ENCODE data around the gene ANO4.

Gene ANO4

DNA sequence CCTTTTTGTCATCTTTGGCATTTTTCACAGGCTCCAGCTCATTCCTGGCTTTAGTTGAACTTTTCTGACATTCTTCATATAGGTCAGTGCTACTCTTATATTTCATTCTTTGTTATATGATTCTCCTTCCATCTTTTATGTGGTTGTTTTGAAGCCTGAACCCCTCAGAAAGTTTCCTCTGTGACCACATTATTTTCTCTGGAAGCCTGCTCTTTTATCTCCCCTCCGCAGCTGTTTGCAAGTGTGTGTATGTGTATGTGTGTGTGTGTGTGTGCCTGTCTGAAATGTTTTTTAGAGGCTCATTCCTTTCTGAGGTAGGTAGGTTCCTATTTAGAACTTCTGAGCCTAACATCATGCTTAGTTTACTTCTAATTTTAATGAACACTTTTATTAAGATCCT lies 47.6 kb downstream of the ANO4 start:
- DNase-seq (ENCODE audit: low spot score in 2 of 2), result no peak
- H3K4me3 Mint-ChIP-seq, result no peak overlapping the region
- no peaks in the 10 kb centered on the region for H3K4me1 Mint-ChIP-seq
- H3K36me3 Mint-ChIP-seq, result no peaks in the 10 kb centered on the region
- H3K27ac Mint-ChIP-seq, result no peak overlapping the region
- H3K9me3 Mint-ChIP-seq, result peaks cover 13% of the 10 kb centered on the region
- no peak for ATAC-seq

- no peak for ATAC-seq
- H3K4me3 Mint-ChIP-seq, result no peak overlapping the region
- no peaks in the 10 kb centered on the region for H3K36me3 Mint-ChIP-seq
Observed at GRCh38 chr12:100843061-100843460, 48.5 kb downstream of the ANO4 start.

GRCh38 chr12:100845095-100845494 lies 50.5 kb downstream of the ANO4 start:
- Mint-ChIP-seq H3K9me3 (peaks cover 13% of the 10 kb centered on the region), H3K4me1 (no peaks in the 10 kb centered on the region), H3K4me3 (no peak overlapping the region), H3K27ac (no peak overlapping the region), H3K36me3 (no peaks in the 10 kb centered on the region)
- ATAC-seq, result no peak
- no peak for DNase-seq (ENCODE audit: low spot score in 2 of 2)

More at GRCh38 chr12:100843061-100843460, 48.5 kb downstream of the ANO4 start:
- H3K9me3 Mint-ChIP-seq, result peaks cover 13% of the 10 kb centered on the region
- H3K27ac Mint-ChIP-seq, result no peak overlapping the region
- DNase-seq (ENCODE audit: low spot score in 2 of 2), result no peak
- H3K4me1 Mint-ChIP-seq, result no peaks in the 10 kb centered on the region

DNA sequence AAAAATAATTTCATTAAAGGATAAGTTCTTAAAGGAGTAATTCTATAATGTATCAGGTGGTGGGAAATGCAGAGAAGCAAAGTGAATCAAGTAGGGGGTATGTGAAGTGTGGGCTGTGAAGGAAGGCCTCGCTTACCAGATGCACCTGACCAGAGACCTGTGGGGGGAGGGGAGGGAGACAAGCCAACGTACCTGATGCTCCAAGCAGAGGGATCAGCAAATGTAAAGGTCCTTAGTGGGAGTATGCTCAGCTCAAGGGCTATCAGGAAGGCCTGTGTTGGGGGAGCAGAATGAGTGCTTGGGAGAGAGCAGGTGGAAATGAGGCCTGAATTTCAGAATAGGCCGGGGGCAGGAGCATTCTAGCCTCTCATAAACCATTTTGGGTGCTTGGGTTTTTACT lies 57.1 kb downstream of the ANO4 start:
- H3K36me3 Mint-ChIP-seq, result no peaks in the 10 kb centered on the region
- no peak for DNase-seq (ENCODE audit: low spot score in 2 of 2)
- no peak overlapping the region for H3K4me3 Mint-ChIP-seq
- no peaks in the 10 kb centered on the region for H3K4me1 Mint-ChIP-seq
- H3K9me3 Mint-ChIP-seq, result peaks cover 4% of the 10 kb centered on the region
- no peak overlapping the region for H3K27ac Mint-ChIP-seq
- no peak for ATAC-seq

DNA sequence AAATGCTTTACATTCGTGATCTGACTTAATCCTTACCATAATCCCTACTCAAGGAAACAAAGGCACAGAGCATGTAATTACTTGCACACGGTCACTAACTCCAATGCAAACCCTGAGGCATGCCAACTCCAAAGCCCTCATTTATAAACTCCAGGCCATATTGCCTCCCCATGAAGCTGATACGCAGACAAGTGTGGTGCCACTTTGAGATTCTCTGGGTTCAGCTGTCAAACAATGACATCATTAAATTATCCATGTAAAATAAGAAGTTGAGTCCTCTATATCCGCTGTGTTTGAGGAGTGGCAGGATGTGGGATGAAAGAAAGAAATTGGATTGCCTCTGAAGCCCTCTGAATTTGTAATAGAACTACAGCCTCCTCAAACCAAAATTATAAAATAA lies 62.8 kb downstream of the ANO4 start:
- H3K36me3 Mint-ChIP-seq, result no peaks in the 10 kb centered on the region
- peaks cover 5% of the 10 kb centered on the region for H3K9me3 Mint-ChIP-seq
- H3K4me1 Mint-ChIP-seq, result no peaks in the 10 kb centered on the region
- no peak overlapping the region for H3K4me3 Mint-ChIP-seq
- H3K27ac Mint-ChIP-seq, result no peak overlapping the region
- DNase-seq (ENCODE audit: low spot score in 2 of 2) (no peak), ATAC-seq (no peak)

DNA sequence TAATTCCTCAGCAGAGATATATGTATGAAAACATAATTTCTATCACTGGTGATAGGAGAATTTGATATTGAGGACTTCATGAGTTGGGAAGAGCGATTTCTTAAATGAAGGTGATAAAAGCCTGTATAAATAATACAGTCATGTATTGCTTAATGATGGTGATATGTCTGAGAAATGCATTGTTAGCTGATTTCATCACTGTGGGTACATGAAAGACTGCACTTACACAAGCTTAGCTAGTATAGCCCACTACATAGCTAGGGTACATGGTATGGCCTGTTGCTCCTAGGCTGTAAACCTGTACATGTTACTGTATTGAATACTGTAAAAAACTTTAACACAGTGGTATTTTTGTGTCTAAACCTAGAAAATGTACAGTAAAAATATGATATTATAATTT lies 63.4 kb downstream of the ANO4 start:
- Mint-ChIP-seq H3K4me3 (no peak overlapping the region), H3K36me3 (no peaks in the 10 kb centered on the region), H3K27ac (no peak overlapping the region), H3K9me3 (peaks cover 5% of the 10 kb centered on the region), H3K4me1 (no peaks in the 10 kb centered on the region)
- no peak for DNase-seq (ENCODE audit: low spot score in 2 of 2)
- ATAC-seq, result no peak

DNA sequence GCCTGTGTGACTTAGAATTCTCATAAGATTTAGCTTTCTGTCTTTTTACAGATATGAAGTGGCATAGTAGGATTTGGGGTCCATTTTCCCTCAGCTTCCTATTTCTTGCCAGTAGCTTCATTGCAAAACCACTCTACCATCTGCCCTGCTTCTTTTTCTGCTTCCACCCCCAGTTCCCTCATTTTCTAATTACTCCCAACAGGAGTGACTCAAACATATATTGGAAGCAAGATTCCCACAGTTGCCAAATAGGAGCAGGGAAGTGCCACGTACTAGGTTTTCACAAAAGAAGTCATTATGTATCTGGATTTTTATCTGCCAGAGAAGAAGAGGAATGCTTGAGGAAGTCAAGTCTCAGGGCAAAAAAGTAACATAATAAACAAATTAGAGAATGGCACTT lies 64.1 kb downstream of the ANO4 start:
- ATAC-seq (no peak), DNase-seq (ENCODE audit: low spot score in 2 of 2) (no peak)
- Mint-ChIP-seq H3K9me3 (peaks cover 5% of the 10 kb centered on the region), H3K27ac (no peak overlapping the region), H3K36me3 (no peaks in the 10 kb centered on the region), H3K4me3 (no peak overlapping the region), H3K4me1 (no peaks in the 10 kb centered on the region)

- H3K27ac Mint-ChIP-seq, result no peak overlapping the region
Observed at GRCh38 chr12:100859063-100859627, 64.6 kb downstream of the ANO4 start.

DNA sequence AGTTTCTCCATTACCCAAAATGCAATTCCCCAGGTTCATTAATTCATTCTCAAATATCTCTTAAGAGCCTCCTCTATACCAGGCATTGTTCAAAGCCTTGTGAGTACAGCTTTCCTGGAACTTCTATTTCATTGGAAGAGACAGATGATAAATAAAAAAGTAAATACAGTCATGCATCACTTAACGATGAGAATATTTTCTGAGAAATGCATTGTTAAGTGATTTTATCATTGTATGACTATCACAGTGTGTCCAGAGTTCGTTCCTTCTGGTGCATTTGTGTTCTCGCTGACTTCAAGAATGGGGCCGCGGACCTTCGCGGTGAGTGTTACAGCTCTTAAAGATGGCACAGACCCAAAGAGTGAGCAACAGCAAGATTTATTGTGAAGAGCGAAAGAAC lies 66.0 kb downstream of the ANO4 start:
- ATAC-seq, result no peak
- H3K4me1 Mint-ChIP-seq, result no peaks in the 10 kb centered on the region

More at GRCh38 chr12:100859063-100859627, 64.6 kb downstream of the ANO4 start:
- Mint-ChIP-seq H3K36me3 (no peaks in the 10 kb centered on the region), H3K4me1 (no peaks in the 10 kb centered on the region), H3K9me3 (peaks cover 5% of the 10 kb centered on the region), H3K4me3 (no peak overlapping the region)
- ATAC-seq (no peak), DNase-seq (ENCODE audit: low spot score in 2 of 2) (no peak)

DNA sequence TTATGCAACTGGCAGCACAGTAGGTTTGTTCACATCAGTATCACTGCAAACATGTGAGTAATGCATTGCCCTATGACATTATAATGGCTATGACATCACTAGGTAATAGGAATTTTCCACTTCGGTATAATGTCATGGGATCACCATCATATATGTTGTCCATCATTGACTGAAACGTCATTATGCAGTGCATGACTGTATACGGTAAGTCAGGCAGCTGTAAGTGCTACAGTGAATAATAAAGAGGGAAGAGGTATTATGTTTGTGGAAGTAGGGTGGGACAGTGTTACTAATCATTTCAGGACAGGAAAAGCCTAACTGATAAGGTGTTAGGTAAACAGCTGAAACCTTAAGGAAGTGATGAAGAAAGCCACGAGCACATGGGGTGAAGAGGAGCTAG lies 68.1 kb downstream of the ANO4 start:
- ATAC-seq, result no peak
- peaks cover 3% of the 10 kb centered on the region for H3K9me3 Mint-ChIP-seq
- no peaks in the 10 kb centered on the region for H3K36me3 Mint-ChIP-seq
- H3K4me1 Mint-ChIP-seq, result no peaks in the 10 kb centered on the region
- H3K4me3 Mint-ChIP-seq, result no peak overlapping the region
- DNase-seq (ENCODE audit: low spot score in 2 of 2), result no peak
- H3K27ac Mint-ChIP-seq, result no peak overlapping the region

More for the DNA sequence above, 66.0 kb downstream of the ANO4 start:
- Mint-ChIP-seq H3K27ac (no peak overlapping the region), H3K9me3 (peaks cover 8% of the 10 kb centered on the region), H3K36me3 (no peaks in the 10 kb centered on the region), H3K4me3 (no peak overlapping the region)
- no peak for DNase-seq (ENCODE audit: low spot score in 2 of 2)

DNA sequence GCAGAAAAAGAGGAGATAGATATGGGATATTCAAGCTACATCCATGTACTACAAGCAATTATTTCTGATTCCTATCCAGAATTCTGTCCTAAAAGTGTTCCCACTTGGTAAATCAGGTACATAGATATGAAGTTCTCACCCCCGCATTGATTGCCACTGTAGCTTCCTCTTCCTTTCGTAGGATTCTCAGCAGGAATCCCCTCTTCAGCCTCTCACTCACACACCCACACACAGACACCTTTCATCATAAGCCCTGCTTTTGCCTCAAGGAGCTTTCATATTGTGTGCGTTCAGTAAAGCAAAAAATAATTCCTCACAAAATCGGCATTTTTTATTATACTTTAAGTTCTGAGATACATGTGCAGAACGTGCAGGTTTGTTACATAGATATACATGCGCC lies 69.8 kb downstream of the ANO4 start:
- no peaks in the 10 kb centered on the region for H3K4me1 Mint-ChIP-seq
- no peak overlapping the region for H3K27ac Mint-ChIP-seq
- no peak for ATAC-seq

DNA sequence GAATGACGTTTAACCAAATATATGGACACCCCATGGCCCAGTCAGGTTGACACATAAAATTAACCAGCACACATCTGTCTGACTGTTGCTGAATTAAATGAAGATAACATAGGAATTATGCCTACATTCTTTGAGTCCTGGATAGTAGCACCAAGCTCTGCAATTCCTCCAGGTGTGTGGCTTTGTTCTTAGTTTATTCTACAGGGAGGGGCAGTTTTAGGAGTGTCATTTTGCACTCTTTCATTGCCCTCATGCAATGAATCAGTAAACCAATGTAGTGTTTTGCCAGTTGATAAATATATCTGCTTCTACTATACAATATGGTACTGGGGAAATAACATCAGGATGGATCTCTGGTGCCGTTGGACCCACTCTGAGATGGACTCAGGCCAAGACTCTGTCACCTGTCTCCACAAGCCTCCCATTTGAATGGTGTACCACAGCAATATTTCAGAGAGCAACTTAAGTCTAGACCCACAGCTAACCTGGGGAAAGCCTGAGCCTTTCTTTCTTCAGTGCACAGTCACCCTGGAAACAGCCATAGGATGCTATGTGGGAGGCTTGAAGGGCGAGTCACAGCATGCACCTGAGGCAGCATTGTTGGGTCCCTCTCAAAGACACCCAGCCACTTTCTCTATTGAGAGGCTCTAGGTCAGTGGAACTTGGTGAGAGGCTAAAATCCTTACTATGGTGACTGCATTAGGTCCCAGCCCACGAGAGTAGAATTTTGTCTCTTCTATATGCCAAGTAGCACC lies 73.2 kb downstream of the ANO4 start:
- H3K4me1 Mint-ChIP-seq, result no peaks in the 10 kb centered on the region
- peaks cover 3% of the 10 kb centered on the region for H3K9me3 Mint-ChIP-seq
- DNase-seq (ENCODE audit: low spot score in 2 of 2) (no peak), ATAC-seq (no peak)
- no peak overlapping the region for H3K27ac Mint-ChIP-seq
- H3K36me3 Mint-ChIP-seq, result no peaks in the 10 kb centered on the region
- H3K4me3 Mint-ChIP-seq, result no peak overlapping the region

More for the DNA sequence above, 69.8 kb downstream of the ANO4 start:
- no peak for DNase-seq (ENCODE audit: low spot score in 2 of 2)
- Mint-ChIP-seq H3K9me3 (peaks cover 3% of the 10 kb centered on the region), H3K4me3 (no peak overlapping the region), H3K36me3 (no peaks in the 10 kb centered on the region)

DNA sequence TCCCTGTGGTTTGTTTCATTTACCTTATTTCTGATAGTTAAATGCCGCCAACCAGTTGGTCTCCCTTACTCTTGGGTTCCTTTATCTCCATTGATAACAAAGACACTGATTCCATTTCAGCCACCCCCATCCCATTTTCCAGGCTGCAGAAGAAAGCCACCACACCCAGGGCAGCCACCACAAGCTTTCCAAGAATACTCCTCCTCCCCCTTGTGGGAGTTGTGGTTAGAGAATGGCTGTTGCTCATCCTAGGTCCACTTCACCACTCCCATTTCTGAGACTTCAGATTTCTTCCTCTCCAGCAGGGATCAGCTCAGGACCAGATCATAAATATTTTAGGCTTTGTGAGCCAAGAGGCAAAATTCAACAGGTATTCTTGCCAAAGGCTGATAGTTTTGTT lies 73.9 kb downstream of the ANO4 start:
- Mint-ChIP-seq H3K9me3 (peaks cover 10% of the 10 kb centered on the region), H3K4me3 (no peak overlapping the region), H3K27ac (no peak overlapping the region), H3K36me3 (no peaks in the 10 kb centered on the region), H3K4me1 (no peaks in the 10 kb centered on the region)
- ATAC-seq (no peak), DNase-seq (ENCODE audit: low spot score in 2 of 2) (no peak)

DNA sequence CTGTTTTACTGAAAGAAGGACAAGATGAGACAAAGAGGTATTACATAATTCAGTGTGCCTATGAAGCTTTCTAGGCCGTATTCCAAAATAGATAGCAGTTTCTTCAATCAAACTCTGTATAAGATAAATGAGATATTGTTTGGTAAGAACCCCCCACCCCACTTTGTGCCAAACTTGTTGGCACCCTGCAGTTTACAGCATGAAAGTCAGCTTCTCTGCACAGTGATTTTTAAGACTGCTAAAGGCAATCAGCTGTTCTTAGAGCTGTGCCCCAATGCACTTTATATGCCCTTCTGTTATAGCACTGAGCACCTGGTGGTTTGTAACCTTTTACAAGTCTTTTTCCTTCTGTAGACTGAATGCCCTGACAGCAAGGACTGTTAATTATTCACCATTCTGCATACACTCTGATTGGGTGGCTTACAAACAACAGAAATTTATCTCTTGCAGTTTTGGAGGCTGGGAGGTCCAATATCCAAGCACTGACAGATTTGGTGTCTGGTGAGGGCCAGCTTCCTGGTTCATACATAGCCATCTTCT lies 76.7 kb downstream of the ANO4 start:
- Mint-ChIP-seq H3K27ac (no peak overlapping the region), H3K4me1 (no peaks in the 10 kb centered on the region), H3K9me3 (peaks cover 16% of the 10 kb centered on the region), H3K4me3 (no peak overlapping the region), H3K36me3 (no peaks in the 10 kb centered on the region)
- DNase-seq (ENCODE audit: low spot score in 2 of 2) (no peak), ATAC-seq (no peak)

GRCh38 chr12:100875156-100875555 lies 80.6 kb downstream of the ANO4 start:
- H3K4me1 Mint-ChIP-seq, result no peaks in the 10 kb centered on the region
- no peak overlapping the region for H3K27ac Mint-ChIP-seq
- no peak overlapping the region for H3K4me3 Mint-ChIP-seq
- H3K36me3 Mint-ChIP-seq, result no peaks in the 10 kb centered on the region
- H3K9me3 Mint-ChIP-seq, result peaks cover 16% of the 10 kb centered on the region
- DNase-seq (ENCODE audit: low spot score in 2 of 2) (no peak), ATAC-seq (no peak)

GRCh38 chr12:100875771-100876170 lies 81.2 kb downstream of the ANO4 start:
- no peak for DNase-seq (ENCODE audit: low spot score in 2 of 2)
- Mint-ChIP-seq H3K36me3 (no peaks in the 10 kb centered on the region), H3K9me3 (peaks cover 16% of the 10 kb centered on the region), H3K4me1 (no peaks in the 10 kb centered on the region), H3K27ac (no peak overlapping the region), H3K4me3 (no peak overlapping the region)
- ATAC-seq, result no peak
